ENCODE data around the gene BABAM1.

GRCh38 chr19:17260842-17261325 is 6.4 kb upstream of the BABAM1 start:
- peak; percentile 94 for TF ChIP-seq CTCF (IDR thresholded peaks at IDR 0.05)
- TF ChIP-seq POLR2AphosphoS5 (IDR thresholded peaks at IDR 0.05; ENCODE audit: low read depth, low read length) = no peak
